ENCODE data around the gene HSPA14.
"Not testable (repeated sequence)": the region's sequence is repeated elsewhere in the genome, so short reads cannot be mapped to it uniquely, and the experiment has no call there.

The HSPA14 gene

DNA sequence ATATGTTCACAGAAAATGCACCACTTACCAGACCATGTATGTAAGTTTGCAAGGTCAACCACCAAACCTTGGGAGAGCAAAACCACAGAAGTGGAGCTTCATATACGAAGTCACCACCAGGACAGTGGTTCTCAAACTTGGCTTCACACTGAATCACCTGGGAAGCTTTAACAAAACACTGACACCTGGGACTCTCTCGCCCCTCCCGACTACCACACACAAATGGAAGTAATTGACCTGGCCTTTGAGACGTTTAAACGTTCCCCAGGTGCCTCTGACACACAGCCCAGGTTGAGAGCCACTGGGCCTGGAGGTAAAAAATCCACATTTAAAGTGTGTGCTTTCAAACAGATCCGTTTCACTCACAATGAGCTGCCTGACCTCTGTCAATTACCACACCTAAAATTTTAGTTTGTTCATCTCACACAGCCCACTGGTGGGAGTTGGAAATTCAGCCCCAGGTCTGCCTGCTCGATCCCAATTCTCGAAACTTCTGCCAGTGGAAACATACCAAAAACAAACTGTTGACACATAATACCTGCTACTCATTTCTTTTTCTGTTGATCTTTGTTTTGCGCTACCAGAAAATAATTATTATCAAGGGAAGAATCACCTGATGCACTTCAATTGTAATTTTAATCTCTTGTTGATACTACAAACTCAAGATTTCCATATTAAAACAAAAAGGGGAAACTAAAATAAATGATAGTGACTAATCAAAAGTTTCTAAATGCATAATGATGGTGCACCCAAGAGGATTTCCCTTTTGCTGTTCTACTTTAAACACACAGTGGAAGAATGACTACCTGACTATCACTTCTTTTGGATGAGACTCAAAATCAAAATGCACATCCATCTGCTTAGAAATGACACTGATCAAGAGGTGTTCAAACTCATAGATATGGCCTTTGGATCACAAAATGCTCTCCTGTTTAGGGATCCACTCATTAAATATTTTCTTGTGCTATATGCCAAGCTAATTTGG lies 26.8 kb upstream of the HSPA14 start:
- no peaks in the 10 kb centered on the region for H3K27me3 ChIP-seq (replicated peaks in 2 of 5; ENCODE audit: control insufficient read depth in 4 of 5, insufficient read depth in 5 of 5, low read length in 4 of 5)
- POLR2A ChIA-PET: no interaction called here
- no peaks in the 10 kb centered on the region for H3K36me3 ChIP-seq (ENCODE audit: control insufficient read depth in 4 of 4, insufficient read depth in 4 of 4, low read length in 3 of 4)
- H3K4me3 ChIP-seq (ENCODE audit: control insufficient read depth in 1 of 7, extremely low read depth in 1 of 7, insufficient read depth in 4 of 7, low read depth in 2 of 7, low read length in 6 of 7): no peak overlapping the region
- no peak overlapping the region for H3K27ac ChIP-seq (ENCODE audit: insufficient read depth in 1 of 2, low read depth in 1 of 2, low read length in 2 of 2, poor library complexity in 1 of 2, severe bottlenecking in 2 of 2)
- 91% methylated on average over 7 of the region's 9 CpGs for WGBS (ENCODE audit: insufficient coverage)
- H3K9me3 ChIP-seq (ENCODE audit: control extremely low read depth in 1 of 5, control insufficient read depth in 4 of 5, insufficient read depth in 2 of 5, low read depth in 1 of 5, low read length in 4 of 5): no peaks in the 10 kb centered on the region
- H3K4me1 ChIP-seq (ENCODE audit: control extremely low read depth in 1 of 4, control insufficient read depth in 4 of 4, insufficient read depth in 4 of 4, low read length in 3 of 4): no peaks in the 10 kb centered on the region
- peak in 1 of 3 donors; percentile 9 for DNase-seq
- CTCF ChIA-PET: no interaction called here

DNA sequence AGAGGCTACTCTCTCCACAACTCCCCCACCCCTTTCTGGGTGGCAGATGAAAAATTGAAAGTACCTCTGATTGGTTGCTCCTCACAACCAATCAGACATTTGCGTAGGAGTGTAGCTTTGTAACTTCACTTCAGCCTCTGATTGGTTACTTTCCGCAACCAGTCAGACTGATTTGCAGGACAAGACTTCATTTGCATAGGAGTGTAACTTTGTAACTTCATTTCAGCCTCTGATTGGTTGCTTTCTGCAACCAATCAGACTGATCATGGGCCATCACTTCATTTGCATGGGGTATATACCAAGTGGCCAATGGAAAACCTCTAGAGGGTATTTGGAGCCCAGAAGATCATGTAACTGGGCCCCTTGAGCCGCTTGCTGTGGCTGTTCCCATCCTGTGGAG lies 25.8 kb upstream of the HSPA14 start:
- no peak overlapping the region for H3K27ac ChIP-seq (ENCODE audit: insufficient read depth in 1 of 2, low read depth in 1 of 2, low read length in 2 of 2, poor library complexity in 1 of 2, severe bottlenecking in 2 of 2)
- POLR2A ChIA-PET: no interaction called here
- no peak overlapping the region for H3K4me3 ChIP-seq (ENCODE audit: control insufficient read depth in 1 of 7, extremely low read depth in 1 of 7, insufficient read depth in 4 of 7, low read depth in 2 of 7, low read length in 6 of 7)
- WGBS (ENCODE audit: insufficient coverage): 46% methylated on average over 2 of the region's 3 CpGs
- no peaks in the 10 kb centered on the region for H3K4me1 ChIP-seq (ENCODE audit: control extremely low read depth in 1 of 4, control insufficient read depth in 4 of 4, insufficient read depth in 4 of 4, low read length in 3 of 4)
- DNase-seq: no peak
- CTCF ChIA-PET: interaction anchor here (1.5 kb wide), 1 partner anchor 10 kb away, joined by 4 read pairs; no protein-coding TSS in a partner anchor
- no peaks in the 10 kb centered on the region for H3K27me3 ChIP-seq (replicated peaks in 2 of 5; ENCODE audit: control insufficient read depth in 4 of 5, insufficient read depth in 5 of 5, low read length in 4 of 5)
- no peaks in the 10 kb centered on the region for H3K36me3 ChIP-seq (ENCODE audit: control insufficient read depth in 4 of 4, insufficient read depth in 4 of 4, low read length in 3 of 4)
- no peaks in the 10 kb centered on the region for H3K9me3 ChIP-seq (ENCODE audit: control extremely low read depth in 1 of 5, control insufficient read depth in 4 of 5, insufficient read depth in 2 of 5, low read depth in 1 of 5, low read length in 4 of 5)

DNA sequence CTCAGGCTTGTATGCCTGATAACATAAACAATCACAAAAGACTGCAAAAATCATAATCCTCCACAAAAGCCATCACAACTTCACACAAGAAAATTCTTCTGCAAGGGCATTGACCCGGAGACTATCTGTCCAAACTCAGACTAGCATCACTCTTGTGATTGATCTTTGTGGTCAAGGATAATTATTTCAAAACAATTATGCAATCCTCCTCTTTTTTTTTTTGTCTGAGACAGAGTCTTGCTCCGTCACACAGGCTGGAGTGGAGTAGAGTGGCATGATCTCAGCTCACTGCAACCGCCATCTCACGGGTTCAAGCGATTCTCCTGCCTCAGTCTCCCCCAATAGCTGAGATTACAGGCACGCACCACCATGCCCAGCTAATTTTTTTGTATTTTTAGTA lies 22.4 kb upstream of the HSPA14 start:
- H3K27me3 ChIP-seq (replicated peaks in 2 of 5; ENCODE audit: control insufficient read depth in 4 of 5, insufficient read depth in 5 of 5, low read length in 4 of 5): no peaks in the 10 kb centered on the region
- DNase-seq: no peak
- H3K9me3 ChIP-seq (ENCODE audit: control extremely low read depth in 1 of 5, control insufficient read depth in 4 of 5, insufficient read depth in 2 of 5, low read depth in 1 of 5, low read length in 4 of 5): no peaks in the 10 kb centered on the region
- CTCF ChIA-PET: interaction anchor here (0.6 kb wide), 1 partner anchor 246 kb away, joined by 3 read pairs; no protein-coding TSS in a partner anchor
- H3K36me3 ChIP-seq (ENCODE audit: control insufficient read depth in 4 of 4, insufficient read depth in 4 of 4, low read length in 3 of 4): no peaks in the 10 kb centered on the region
- no peak overlapping the region for H3K4me3 ChIP-seq (ENCODE audit: control insufficient read depth in 1 of 7, extremely low read depth in 1 of 7, insufficient read depth in 4 of 7, low read depth in 2 of 7, low read length in 6 of 7)
- no peak overlapping the region for H3K27ac ChIP-seq (ENCODE audit: insufficient read depth in 1 of 2, low read depth in 1 of 2, low read length in 2 of 2, poor library complexity in 1 of 2, severe bottlenecking in 2 of 2)
- no peaks in the 10 kb centered on the region for H3K4me1 ChIP-seq (ENCODE audit: control extremely low read depth in 1 of 4, control insufficient read depth in 4 of 4, insufficient read depth in 4 of 4, low read length in 3 of 4)
- POLR2A ChIA-PET: no interaction called here
- WGBS (ENCODE audit: insufficient coverage): 98% methylated on average over 5 of the region's 6 CpGs

DNA sequence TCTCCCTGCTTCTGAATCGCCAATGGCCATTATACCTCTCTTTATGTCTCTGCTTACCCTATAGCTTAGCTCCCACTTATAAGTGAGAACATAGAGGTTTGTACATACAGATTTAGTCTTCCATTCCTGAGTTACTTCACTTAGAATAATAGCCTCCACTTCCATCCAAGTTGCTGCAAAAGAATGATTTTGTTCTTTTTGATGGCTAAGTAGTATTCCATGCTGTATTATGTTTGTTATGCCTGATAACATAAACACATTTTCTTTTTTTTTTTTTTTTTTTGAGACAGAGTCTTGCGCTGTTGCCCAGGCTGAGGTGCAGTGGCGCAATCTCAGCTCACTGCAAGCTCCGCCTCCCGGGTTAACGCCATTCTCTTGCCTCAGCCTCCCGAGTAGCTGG lies 21.4 kb upstream of the HSPA14 start:
- H3K27ac ChIP-seq (ENCODE audit: insufficient read depth in 1 of 2, low read depth in 1 of 2, low read length in 2 of 2, poor library complexity in 1 of 2, severe bottlenecking in 2 of 2); H3K4me1 ChIP-seq (ENCODE audit: control extremely low read depth in 1 of 4, control insufficient read depth in 4 of 4, insufficient read depth in 4 of 4, low read length in 3 of 4); H3K9me3 ChIP-seq (ENCODE audit: control extremely low read depth in 1 of 5, control insufficient read depth in 4 of 5, insufficient read depth in 2 of 5, low read depth in 1 of 5, low read length in 4 of 5); H3K27me3 ChIP-seq (replicated peaks in 2 of 5; ENCODE audit: control insufficient read depth in 4 of 5, insufficient read depth in 5 of 5, low read length in 4 of 5); POLR2A ChIA-PET; CTCF ChIA-PET; DNase-seq; H3K4me3 ChIP-seq (ENCODE audit: control insufficient read depth in 1 of 7, extremely low read depth in 1 of 7, insufficient read depth in 4 of 7, low read depth in 2 of 7, low read length in 6 of 7); H3K36me3 ChIP-seq (ENCODE audit: control insufficient read depth in 4 of 4, insufficient read depth in 4 of 4, low read length in 3 of 4): not testable (repeated sequence)
- WGBS (ENCODE audit: insufficient coverage): 100% methylated on average over 1 of the region's 7 CpGs

DNA sequence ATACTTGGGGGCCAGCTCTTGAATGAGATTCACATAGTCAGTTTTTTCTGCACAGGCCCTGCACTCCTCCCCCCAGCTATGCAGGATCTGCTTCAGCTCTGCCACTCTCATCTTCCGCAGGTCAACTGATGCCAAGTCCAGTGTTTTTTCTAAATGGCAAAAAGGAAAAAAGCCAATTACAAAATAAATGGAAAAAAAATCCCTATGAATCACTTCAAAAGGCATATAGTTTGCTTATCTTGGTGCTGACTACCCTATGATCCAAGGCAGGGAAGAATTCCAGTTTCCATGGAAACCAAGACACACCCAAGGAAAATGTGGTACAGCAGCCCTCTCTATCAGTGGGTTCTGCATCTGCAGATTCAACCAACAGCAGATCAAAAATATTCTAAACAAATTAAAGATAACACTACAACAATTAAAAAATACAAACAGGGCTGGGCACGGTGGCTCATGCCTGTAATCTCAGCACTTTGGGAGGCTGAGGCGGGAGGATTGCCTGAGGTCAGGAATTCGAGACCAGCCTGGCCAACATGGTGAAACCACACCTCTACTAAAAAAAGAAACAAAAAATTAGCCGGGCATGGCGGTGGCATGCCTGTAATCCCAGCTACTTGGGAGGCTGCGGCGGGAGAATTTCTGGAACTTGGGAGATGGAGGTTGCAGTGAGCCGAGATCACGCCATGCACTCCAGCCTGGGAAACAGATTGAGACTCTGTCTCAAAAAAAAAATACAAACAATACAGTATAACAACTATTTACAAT lies 17.9 kb upstream of the HSPA14 start:
- no peaks in the 10 kb centered on the region for H3K36me3 ChIP-seq (ENCODE audit: control insufficient read depth in 4 of 4, insufficient read depth in 4 of 4, low read length in 3 of 4)
- WGBS (ENCODE audit: insufficient coverage): 100% methylated on average over 2 of the region's 10 CpGs
- H3K4me1 ChIP-seq (ENCODE audit: control extremely low read depth in 1 of 4, control insufficient read depth in 4 of 4, insufficient read depth in 4 of 4, low read length in 3 of 4): peaks cover 0 to 5% (median 0%) of the 10 kb centered on the region in 4 experiments
- no peak overlapping the region for H3K4me3 ChIP-seq (ENCODE audit: control insufficient read depth in 1 of 7, extremely low read depth in 1 of 7, insufficient read depth in 4 of 7, low read depth in 2 of 7, low read length in 6 of 7)
- no peak for DNase-seq
- no peak overlapping the region for H3K27ac ChIP-seq (ENCODE audit: insufficient read depth in 1 of 2, low read depth in 1 of 2, low read length in 2 of 2, poor library complexity in 1 of 2, severe bottlenecking in 2 of 2)
- no peaks in the 10 kb centered on the region for H3K9me3 ChIP-seq (ENCODE audit: control extremely low read depth in 1 of 5, control insufficient read depth in 4 of 5, insufficient read depth in 2 of 5, low read depth in 1 of 5, low read length in 4 of 5)
- ChIA-PET POLR2A (interaction anchor here (0.6 kb wide), 1 partner anchor 196 kb away, joined by 3 read pairs; no protein-coding TSS in a partner anchor), CTCF (interaction anchor here (0.7 to 1.6 kb wide), 3 partner anchors 17 to 209 kb away, joined by 3 to 4 read pairs (median 3); partner anchors contain the start of gene CDNF)
- H3K27me3 ChIP-seq (replicated peaks in 2 of 5; ENCODE audit: control insufficient read depth in 4 of 5, insufficient read depth in 5 of 5, low read length in 4 of 5): no peaks in the 10 kb centered on the region

DNA sequence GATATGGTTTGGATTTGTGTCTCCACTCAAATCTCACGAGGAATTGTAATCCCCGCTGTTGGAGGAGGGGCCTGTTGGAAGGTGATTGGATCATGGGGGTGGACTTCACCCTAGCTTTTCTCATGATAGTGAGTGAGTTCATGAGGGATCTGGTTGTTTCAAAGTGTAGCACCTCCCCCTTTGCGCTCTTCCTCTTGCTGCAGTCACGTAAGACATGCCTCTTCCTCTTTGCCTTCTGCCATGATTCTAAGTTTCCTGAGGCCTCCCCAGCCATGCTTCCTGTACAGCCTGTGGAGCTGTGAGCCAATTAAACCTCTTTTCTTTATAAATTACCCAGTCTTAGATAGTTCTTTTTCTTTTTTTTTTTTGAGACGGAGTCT lies 17.3 kb upstream of the HSPA14 start:
- no peaks in the 10 kb centered on the region for H3K27me3 ChIP-seq (replicated peaks in 2 of 5; ENCODE audit: control insufficient read depth in 4 of 5, insufficient read depth in 5 of 5, low read length in 4 of 5)
- H3K9me3 ChIP-seq (ENCODE audit: control extremely low read depth in 1 of 5, control insufficient read depth in 4 of 5, insufficient read depth in 2 of 5, low read depth in 1 of 5, low read length in 4 of 5): no peaks in the 10 kb centered on the region
- no peak overlapping the region for H3K27ac ChIP-seq (ENCODE audit: insufficient read depth in 1 of 2, low read depth in 1 of 2, low read length in 2 of 2, poor library complexity in 1 of 2, severe bottlenecking in 2 of 2)
- H3K4me3 ChIP-seq (ENCODE audit: control insufficient read depth in 1 of 7, extremely low read depth in 1 of 7, insufficient read depth in 4 of 7, low read depth in 2 of 7, low read length in 6 of 7): no peak overlapping the region
- H3K4me1 ChIP-seq (ENCODE audit: control extremely low read depth in 1 of 4, control insufficient read depth in 4 of 4, insufficient read depth in 4 of 4, low read length in 3 of 4): peaks cover 0 to 5% (median 0%) of the 10 kb centered on the region in 4 experiments
- H3K36me3 ChIP-seq (ENCODE audit: control insufficient read depth in 4 of 4, insufficient read depth in 4 of 4, low read length in 3 of 4): no peaks in the 10 kb centered on the region
- 68% methylated on average over 2 of the region's 5 CpGs for WGBS (ENCODE audit: insufficient coverage)
- POLR2A ChIA-PET: interaction anchor here (0.6 kb wide), 1 partner anchor 196 kb away, joined by 3 read pairs; no protein-coding TSS in a partner anchor
- CTCF ChIA-PET: no interaction called here
- DNase-seq: peak in 1 of 3 donors; percentile 18
